ENCODE results near the gene DIAPH3.
"Not testable (repeated sequence)": the region's sequence is repeated elsewhere in the genome, so short reads cannot be mapped to it uniquely, and the experiment has no call there.

The DIAPH3 gene

GRCh38 chr13:60091573-60091972, 72.2 kb downstream of the DIAPH3 start:
- DNase-seq = no peak

- DNase-seq = no peak
Observed at GRCh38 chr13:60090574-60090973, 73.2 kb downstream of the DIAPH3 start.

GRCh38 chr13:60083780-60084179, 79.9 kb downstream of the DIAPH3 start:
- DNase-seq = not testable (repeated sequence)

- no peak for DNase-seq
Observed at GRCh38 chr13:60080850-60081249, 82.9 kb downstream of the DIAPH3 start.

GRCh38 chr13:60078226-60078625, 85.5 kb downstream of the DIAPH3 start:
- DNase-seq = no peak

DNA sequence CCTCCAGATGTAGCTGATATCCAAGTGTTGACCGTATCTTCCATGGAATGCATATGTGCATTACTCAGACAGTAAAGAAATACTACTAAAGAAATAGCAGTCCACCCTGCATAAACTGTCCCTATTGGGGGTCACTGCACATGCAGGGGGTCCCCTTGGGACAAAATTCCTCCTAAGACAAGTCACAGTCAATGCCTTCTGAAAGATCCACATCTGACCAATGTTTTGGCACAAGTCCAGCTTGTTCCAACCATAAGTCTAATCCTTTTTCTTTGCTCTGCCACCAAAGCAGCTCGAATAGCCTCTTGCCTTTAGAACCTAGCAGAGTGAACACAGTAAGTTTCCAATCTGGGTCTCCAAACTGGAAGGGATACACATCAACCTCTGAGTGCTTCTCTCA, 87.9 kb downstream of the DIAPH3 start:
- no peak for DNase-seq

DNA sequence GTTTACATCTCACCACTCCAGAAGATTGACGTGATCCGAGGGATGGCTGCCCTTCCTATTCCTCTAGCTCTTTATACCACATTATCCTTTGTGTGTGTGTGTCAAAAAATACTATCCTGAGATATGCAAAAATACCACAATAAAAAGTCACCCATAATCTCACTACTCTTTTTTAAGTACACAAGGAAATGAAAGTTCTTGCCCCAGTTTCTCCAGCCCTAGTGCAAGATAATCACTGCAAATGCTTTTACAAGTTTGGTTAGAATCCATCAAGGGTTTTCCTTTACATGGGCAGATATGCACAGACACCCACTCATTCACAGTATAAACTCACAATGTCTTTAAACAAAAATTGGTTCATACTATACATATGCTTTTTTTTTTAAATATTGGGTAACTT, 89.3 kb downstream of the DIAPH3 start:
- DNase-seq = no peak

- DNase-seq = no peak
Observed at GRCh38 chr13:60066226-60066625, 97.5 kb downstream of the DIAPH3 start.

DNA sequence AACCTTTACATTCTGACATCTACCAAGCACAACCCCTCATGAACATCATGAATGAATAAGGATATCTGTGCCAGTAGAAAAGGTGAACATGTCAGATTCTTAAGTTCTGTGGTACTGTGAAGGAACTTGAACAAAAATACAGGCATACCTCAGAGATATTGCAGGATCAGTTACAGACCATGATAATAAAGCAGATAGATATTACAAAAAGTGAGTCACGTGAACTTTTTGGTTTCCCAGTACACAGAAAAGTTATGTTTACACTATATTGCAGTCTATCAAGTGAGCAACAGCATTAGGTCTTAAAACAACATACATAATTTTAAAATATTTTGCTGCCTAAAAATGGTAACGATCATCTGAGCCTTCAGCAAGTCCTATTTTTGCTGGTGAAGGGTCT, 101.2 kb downstream of the DIAPH3 start:
- DNase-seq = no peak

GRCh38 chr13:60061737-60062136, 102.0 kb downstream of the DIAPH3 start:
- DNase-seq = no peak

GRCh38 chr13:60051754-60052285, 111.9 kb downstream of the DIAPH3 start:
- DNase-seq = no peak

GRCh38 chr13:60048353-60048752, 115.4 kb downstream of the DIAPH3 start:
- not testable (repeated sequence) for DNase-seq

- no peak for DNase-seq
Observed at GRCh38 chr13:60047918-60048317, 115.8 kb downstream of the DIAPH3 start.

DNA sequence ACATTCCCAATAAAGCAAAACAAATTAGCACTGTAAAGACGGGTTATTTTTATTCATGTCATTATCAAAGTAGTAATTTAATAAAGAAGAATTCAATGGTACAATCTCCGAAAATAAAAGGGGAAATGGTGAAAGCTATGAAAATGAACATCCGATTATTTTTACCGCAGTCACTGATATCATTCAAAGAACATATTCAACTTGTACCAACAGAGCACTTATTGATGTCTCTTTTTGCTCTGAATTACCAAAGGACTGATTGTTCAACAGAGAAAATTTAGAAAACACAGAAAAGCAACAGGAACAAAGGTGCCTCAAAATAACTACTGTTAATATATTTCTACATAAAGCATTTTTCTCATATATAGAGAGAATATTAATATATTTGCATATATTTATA, 119.4 kb downstream of the DIAPH3 start:
- no peak for DNase-seq

DNA sequence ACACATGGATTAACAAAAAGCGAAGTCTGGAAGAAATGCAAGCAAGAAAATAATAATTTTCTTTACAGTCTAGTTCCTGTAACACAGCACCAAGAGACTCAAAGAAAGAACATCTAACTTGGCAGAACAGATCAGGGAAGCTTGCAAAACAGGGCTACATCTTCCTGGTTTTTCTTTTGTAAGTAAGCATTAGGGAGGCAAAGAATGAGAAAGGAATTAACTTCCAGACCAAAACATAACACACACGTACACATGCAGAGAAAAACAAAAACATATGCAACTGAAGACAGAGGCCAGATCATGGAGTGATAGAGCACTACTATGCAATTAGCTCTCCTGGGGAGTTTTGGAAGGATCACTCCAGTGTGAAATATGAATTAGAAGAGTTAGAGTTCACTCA, 120.5 kb downstream of the DIAPH3 start:
- DNase-seq = no peak

- DNase-seq = not testable (repeated sequence)
Observed at GRCh38 chr13:60040668-60041067, 123.1 kb downstream of the DIAPH3 start.

DNA sequence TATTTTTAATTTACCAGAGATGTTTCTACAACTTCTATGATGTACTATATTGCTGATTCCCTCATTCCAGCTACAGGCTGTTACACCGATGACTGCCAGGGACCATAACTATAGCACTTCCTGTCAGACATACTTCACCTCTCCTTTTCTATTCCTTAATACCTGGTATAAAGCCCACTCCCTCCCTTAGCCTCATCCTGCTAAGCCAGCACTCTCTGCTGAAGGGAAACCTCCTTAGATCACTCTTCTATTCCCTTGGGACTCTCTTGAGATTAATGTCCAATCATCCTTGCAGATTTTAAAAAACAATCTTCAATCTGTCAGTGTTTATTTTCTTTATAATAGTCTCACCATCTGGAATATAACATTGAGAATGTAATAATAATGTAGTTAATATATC, 127.9 kb downstream of the DIAPH3 start:
- DNase-seq = no peak

- no peak for DNase-seq
Observed at GRCh38 chr13:60032851-60033250, 130.9 kb downstream of the DIAPH3 start.

GRCh38 chr13:60028021-60028420, 135.7 kb downstream of the DIAPH3 start:
- no peak for DNase-seq

- no peak for DNase-seq
Observed at GRCh38 chr13:60026286-60026685, 137.4 kb downstream of the DIAPH3 start.

DNA sequence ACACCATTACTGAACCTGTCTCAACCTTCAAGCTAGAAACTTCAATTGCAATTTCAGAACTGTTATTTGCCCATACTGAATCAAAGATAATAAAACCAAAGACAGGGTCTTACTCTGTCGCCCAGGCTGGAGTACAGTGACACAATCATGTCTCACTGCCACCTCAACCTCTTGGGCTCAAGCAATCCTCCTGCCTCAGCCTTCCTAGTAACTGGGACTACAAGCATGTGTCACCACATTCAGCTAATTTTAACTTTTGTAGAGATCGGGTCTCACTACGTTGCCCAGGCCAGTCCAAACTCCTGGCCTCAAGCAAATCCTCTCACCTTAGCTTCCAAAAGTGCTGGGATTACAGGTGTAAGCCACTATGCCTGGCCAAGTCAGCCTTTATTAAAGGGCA, 143.4 kb downstream of the DIAPH3 start:
- DNase-seq = no peak

DNA sequence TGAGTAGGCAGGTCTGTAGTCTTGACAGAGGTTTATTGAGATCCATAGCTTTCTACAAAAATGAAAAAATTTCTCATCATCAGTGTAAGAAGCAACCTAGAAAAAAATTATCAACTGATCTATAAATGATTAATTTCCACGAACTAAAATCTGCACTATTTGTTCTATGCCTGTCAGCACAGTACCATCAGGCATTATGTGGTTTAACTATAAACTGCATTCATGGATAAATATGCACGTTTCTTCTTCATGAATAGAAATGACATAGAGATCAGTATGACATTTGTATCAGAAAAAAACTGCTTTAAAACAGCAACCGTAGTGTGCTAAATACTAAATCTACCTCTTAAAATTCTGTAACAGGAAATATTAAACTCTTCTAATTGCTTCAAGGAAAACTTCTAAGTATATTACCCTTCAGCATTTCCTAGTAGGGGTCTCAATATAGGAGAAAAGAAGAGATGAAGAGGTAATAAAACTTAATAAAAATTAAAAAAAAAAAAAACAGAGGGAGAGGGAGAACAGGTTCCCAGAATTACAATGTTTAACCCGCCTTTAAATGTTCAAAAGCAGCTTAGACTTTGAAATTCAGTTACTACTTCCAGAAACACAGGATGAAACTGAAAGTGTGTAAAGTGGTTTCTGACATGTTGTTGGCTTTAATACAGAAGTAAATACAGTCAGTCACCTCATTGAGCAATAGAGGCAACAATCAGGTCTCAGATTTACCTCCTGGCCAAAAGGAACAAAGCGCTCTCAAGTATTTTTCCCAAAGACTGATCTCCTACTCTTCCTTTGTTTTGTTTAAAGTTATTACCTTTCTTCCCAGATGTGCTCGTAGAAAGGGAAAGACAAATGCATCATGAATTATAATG, 144.4 kb downstream of the DIAPH3 start:
- no peak for DNase-seq

GRCh38 chr13:60018536-60018935, 145.2 kb downstream of the DIAPH3 start:
- no peak for DNase-seq

DNA sequence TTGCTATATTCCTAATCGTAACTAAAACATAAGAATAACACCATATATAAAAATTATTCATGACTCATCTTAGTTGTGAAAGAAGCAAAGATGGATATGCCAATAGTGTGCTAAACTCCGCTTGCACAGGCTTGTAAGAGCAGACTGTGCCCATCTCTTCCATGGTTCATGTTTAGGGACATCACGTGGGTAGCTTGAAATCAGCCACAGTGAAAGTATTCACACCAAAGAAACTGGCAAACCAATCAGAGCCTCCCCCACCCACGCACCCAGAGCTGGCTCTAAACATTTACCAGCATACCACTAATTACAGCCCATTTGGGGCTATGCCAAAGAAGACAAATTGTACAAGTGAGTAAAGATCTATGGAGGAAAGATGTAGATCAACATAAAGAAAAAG, 147.5 kb downstream of the DIAPH3 start:
- DNase-seq = no peak

GRCh38 chr13:60013166-60013565, 150.6 kb downstream of the DIAPH3 start:
- DNase-seq = no peak

Data from CD4-positive, alpha-beta T cell treated with Interleukin-12 subunit alpha and Interleukin-12 subunit beta, for 1 hour (primary cell).